Measurements from ENCODE around the gene ASB6. TPM values are rescaled to one million over a fixed set of nuclear protein-coding genes. Genes with fewer than 3 reads are reported as not detected.
"Not testable (repeated sequence)": the region's sequence is repeated elsewhere in the genome, so short reads cannot be mapped to it uniquely, and the experiment has no call there.

Gene ASB6
- total RNA-seq, 1 donor from 2014 or later, result 18.1 TPM

GRCh38 chr9:129595311-129595741 is 46.6 kb downstream of the ASB6 start:
- no peaks in the 10 kb centered on the region for H3K9me3 Mint-ChIP-seq (ENCODE audit: unreplicated experiment)
- no peaks in the 10 kb centered on the region for H3K36me3 Mint-ChIP-seq (ENCODE audit: unreplicated experiment)
- TF ChIP-seq CTCF (IDR thresholded peaks at IDR 0.05), result no peak
- peaks cover 17% of the 10 kb centered on the region for H3K4me1 Mint-ChIP-seq (ENCODE audit: unreplicated experiment)
- no peak overlapping the region for H3K4me3 Mint-ChIP-seq (ENCODE audit: unreplicated experiment)
- H3K27ac Mint-ChIP-seq (ENCODE audit: unreplicated experiment), result peak overlapping the region; percentile 49
- DNase-seq (ENCODE audit: extremely low spot score, unreplicated experiment), result no peak
- H3K27me3 Mint-ChIP-seq (ENCODE audit: unreplicated experiment), result no peaks in the 10 kb centered on the region

GRCh38 chr9:129594632-129595031 is 47.3 kb downstream of the ASB6 start:
- peaks cover 3% of the 10 kb centered on the region for H3K27me3 Mint-ChIP-seq (ENCODE audit: unreplicated experiment)
- no peak overlapping the region for H3K4me3 Mint-ChIP-seq (ENCODE audit: unreplicated experiment)
- H3K4me1 Mint-ChIP-seq (ENCODE audit: unreplicated experiment), result peaks cover 17% of the 10 kb centered on the region
- no peak for DNase-seq (ENCODE audit: extremely low spot score, unreplicated experiment)
- no peak for TF ChIP-seq CTCF (IDR thresholded peaks at IDR 0.05)
- no peaks in the 10 kb centered on the region for H3K9me3 Mint-ChIP-seq (ENCODE audit: unreplicated experiment)
- H3K36me3 Mint-ChIP-seq (ENCODE audit: unreplicated experiment), result no peaks in the 10 kb centered on the region
- H3K27ac Mint-ChIP-seq (ENCODE audit: unreplicated experiment), result no peak overlapping the region

- H3K4me1 Mint-ChIP-seq (ENCODE audit: unreplicated experiment), result peaks cover 12% of the 10 kb centered on the region
- H3K9me3 Mint-ChIP-seq (ENCODE audit: unreplicated experiment); H3K27me3 Mint-ChIP-seq (ENCODE audit: unreplicated experiment); H3K36me3 Mint-ChIP-seq (ENCODE audit: unreplicated experiment); H3K4me3 Mint-ChIP-seq (ENCODE audit: unreplicated experiment); H3K27ac Mint-ChIP-seq (ENCODE audit: unreplicated experiment); DNase-seq (ENCODE audit: extremely low spot score, unreplicated experiment): not testable (repeated sequence)
These were observed 49.2 kb downstream of the ASB6 start for GRCh38 chr9:129592790-129593189.

GRCh38 chr9:129591916-129592315 is 50.0 kb downstream of the ASB6 start:
- DNase-seq (ENCODE audit: extremely low spot score, unreplicated experiment), result no peak
- no peak overlapping the region for H3K27ac Mint-ChIP-seq (ENCODE audit: unreplicated experiment)
- no peaks in the 10 kb centered on the region for H3K36me3 Mint-ChIP-seq (ENCODE audit: unreplicated experiment)
- peaks cover 4% of the 10 kb centered on the region for H3K27me3 Mint-ChIP-seq (ENCODE audit: unreplicated experiment)
- no peak for TF ChIP-seq CTCF (IDR thresholded peaks at IDR 0.05)
- peaks cover 18% of the 10 kb centered on the region for H3K4me1 Mint-ChIP-seq (ENCODE audit: unreplicated experiment)
- no peak overlapping the region for H3K4me3 Mint-ChIP-seq (ENCODE audit: unreplicated experiment)
- H3K9me3 Mint-ChIP-seq (ENCODE audit: unreplicated experiment), result no peaks in the 10 kb centered on the region

- Mint-ChIP-seq H3K36me3 (ENCODE audit: unreplicated experiment) (no peaks in the 10 kb centered on the region), H3K4me1 (ENCODE audit: unreplicated experiment) (peaks cover 14% of the 10 kb centered on the region), H3K4me3 (ENCODE audit: unreplicated experiment) (no peak overlapping the region)
These were observed 51.5 kb downstream of the ASB6 start for GRCh38 chr9:129590466-129590865.

More at GRCh38 chr9:129590466-129590865, 51.5 kb downstream of the ASB6 start:
- H3K27me3 Mint-ChIP-seq (ENCODE audit: unreplicated experiment), result peaks cover 4% of the 10 kb centered on the region
- DNase-seq (ENCODE audit: extremely low spot score, unreplicated experiment), result no peak
- H3K27ac Mint-ChIP-seq (ENCODE audit: unreplicated experiment), result no peak overlapping the region
- no peaks in the 10 kb centered on the region for H3K9me3 Mint-ChIP-seq (ENCODE audit: unreplicated experiment)
- no peak for TF ChIP-seq CTCF (IDR thresholded peaks at IDR 0.05)
